Measurements from ENCODE around the gene CDH22.

DNA sequence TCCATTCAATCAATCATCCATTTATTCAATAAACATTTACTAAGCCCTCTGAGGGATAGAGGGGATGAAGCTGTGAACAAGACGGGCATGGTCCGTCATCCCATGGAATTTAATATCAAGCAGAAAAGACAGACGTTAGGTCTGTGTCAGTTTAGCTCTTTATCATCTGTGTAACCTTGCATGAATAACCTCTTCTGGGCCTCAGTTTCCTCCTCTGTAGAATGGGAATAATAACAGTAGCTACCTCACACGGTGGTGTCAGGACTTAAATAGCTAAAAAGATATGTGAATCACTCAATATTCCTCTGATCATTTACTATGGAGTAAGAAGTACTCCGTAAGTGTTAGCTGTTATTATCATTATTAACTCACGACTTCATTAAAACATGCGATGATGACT, 21.3 kb downstream of the CDH22 start:
- TF ChIP-seq, protein P1, sequence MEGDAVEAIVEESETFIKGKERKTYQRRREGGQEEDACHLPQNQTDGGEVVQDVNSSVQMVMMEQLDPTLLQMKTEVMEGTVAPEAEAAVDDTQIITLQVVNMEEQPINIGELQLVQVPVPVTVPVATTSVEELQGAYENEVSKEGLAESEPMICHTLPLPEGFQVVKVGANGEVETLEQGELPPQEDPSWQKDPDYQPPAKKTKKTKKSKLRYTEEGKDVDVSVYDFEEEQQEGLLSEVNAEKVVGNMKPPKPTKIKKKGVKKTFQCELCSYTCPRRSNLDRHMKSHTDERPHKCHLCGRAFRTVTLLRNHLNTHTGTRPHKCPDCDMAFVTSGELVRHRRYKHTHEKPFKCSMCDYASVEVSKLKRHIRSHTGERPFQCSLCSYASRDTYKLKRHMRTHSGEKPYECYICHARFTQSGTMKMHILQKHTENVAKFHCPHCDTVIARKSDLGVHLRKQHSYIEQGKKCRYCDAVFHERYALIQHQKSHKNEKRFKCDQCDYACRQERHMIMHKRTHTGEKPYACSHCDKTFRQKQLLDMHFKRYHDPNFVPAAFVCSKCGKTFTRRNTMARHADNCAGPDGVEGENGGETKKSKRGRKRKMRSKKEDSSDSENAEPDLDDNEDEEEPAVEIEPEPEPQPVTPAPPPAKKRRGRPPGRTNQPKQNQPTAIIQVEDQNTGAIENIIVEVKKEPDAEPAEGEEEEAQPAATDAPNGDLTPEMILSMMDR (conservative IDR thresholded peaks at IDR 0.05; ENCODE audit: low read depth, low read length) = no peak
- TF ChIP-seq EZH2 (IDR thresholded peaks at IDR 0.05; ENCODE audit: borderline replicate concordance, low read depth, low read length, poor library complexity, severe bottlenecking) = no peak

Measured in A673 (cell line).